SKM-1 treated with dmso at 0.1 percent for 144 hours (cell line): Measurements from ENCODE around the gene ERN1.
"Not testable (repeated sequence)": the region's sequence is repeated elsewhere in the genome, so short reads cannot be mapped to it uniquely, and the experiment has no call there.

Source experiments
- DNase-seq: peaks from one replicate; lab custom pipeline; 2025; ENCODE audit not compliant: unreplicated experiment; lab: John Stamatoyannopoulos, UW

ERN1 gene

DNA sequence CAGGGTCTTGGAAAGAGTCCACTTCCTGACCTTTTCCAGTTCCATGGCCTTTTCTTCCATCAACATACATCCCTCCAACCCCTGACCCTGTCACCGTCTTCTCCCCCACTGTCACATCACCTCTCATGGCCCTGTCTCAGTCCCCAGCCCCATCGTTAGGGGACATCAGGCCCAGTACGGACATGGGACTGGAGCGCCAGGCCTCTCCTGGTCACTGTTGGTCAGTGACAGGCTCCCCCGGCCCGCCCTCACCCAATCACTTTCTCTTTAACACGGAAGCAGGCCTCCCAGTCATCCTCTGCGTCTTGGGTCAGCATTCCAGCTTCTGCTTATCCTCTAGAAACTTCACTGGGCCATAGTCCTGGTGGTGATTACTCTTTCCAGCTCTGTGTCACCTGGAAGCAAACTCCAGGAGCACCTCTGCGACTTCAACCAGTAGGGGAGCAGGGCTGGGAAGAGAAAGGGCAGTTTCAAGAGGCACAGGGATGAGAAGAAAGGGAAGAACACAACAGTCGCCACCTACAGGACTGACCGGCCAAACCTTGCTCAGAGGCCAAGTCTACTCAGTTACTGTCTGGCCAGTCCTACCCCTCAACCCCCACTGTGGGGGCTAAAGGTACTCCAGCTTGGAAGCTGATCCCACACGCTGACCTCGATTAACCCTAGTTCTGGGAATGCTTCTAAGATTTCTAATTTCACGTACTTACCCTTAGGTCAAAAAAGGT, 93.6 kb downstream of the ERN1 start:
- DNase-seq, result no peak

DNA sequence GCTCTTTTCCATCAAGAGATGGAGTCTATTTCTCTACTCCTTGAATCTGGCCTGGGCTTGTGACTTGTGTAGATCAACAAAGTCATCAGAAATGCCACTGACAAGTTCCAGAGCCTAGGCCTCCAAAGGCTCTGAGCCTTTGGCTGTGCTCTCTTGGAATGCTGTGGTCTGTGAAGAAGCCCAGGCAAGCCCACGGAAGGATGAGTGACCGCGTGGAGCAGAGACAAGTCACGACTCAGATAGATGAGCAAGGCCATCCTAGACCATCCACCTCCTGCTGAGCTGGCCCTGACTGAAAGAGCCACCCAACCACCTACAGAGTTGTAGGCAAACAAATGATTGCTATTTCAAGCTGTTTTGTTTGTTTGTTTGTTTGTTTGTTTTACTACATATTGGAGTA, 97.9 kb downstream of the ERN1 start:
- DNase-seq, result no peak

DNA sequence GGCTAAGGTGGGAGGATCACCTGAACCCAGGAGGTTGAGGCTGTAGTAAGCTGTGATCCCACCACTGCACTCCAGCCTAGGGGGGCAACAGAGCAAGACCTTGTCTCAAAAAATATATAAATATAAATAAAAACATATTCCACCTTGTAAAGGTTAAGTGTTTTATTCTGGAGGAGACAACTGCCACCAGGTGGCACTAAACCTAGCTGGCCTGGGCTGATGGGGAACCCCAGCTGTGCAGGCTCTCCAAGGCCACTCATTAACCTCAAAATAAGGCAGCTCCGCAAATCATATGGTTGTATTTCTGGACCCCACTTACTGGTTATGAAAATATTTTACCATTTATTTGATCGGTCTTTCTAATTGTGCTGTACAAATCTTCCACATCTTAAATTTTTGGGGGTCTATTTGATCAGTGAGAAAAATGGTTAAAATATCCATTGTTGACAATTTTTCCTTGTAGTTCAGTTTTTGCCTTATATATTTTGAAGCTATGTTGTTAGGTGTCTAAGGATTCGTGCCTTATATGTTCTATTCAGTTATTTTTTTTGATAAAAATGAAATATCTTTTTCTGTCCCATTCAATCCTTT, 101.0 kb downstream of the ERN1 start:
- DNase-seq, result peak; percentile 51

DNA sequence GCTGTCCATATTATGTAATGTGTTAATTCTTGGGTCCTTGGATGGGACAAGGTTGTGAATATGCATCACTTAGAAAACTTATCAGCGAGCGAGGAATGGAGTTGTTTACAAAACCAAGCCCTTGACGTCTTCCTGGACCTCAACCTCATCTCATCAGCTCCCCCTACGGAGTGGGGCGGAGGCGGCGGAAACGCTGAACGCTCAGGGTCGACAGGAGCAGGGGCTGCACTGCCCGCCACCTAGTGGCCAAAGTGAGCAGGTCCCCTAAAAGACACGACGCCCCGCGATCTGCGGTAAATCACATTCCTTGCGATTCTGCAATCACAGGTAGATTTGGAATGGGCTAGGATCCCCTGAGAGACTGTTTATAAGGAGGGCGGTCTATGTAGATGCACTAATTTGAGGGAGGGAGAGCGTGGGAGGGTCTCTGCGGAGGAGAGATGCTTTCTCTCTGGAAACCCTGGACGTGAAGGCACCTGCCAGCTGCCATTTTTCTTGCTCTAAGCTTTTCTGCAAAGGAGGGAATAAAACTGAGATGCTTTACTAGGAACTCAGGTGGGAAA, 104.1 kb downstream of the ERN1 start:
- peak; percentile 75 for DNase-seq

DNA sequence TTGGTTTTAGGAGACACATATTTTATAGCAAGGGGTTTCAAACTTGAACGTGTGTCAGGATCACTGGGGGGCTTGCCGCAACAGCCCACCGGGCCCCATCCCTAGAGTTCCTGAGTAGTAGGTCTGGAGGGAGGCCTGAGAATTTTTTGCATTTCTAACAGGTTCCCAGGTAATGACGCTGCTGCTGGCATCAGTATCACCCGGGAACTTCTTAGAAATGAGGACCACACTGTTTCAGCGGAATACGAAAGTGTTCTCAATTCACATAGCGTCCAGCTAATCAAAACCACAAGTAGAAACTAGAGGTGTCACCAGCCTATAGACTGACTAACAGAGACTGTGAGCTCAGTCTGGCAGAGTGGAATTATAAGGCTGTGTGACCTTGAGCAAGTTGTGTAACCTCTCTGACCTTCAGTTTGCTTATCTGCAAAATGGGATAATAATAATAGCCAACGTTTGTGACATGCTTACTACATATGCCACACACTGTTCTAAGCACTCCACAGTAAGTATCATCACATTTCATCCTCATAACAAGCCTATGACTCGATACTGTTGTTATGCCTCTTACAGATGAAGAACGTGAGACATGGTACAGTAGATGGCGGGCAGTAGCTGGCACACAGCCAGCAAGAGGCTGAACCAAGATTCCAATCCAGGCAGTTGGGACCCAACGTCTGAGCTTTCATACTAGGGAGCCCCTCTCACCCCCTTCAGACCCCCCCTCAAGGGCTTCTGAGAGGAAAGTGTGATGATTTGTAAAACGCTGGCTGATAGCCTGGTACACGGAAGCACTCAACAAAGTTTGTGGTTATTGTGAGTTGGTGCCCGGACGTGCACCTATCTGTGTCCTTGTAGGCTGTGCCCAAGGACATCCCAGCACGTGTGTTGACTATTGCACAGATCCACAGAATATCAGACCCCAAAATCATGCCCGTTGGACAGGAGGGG, 104.9 kb downstream of the ERN1 start:
- no peak for DNase-seq

DNA sequence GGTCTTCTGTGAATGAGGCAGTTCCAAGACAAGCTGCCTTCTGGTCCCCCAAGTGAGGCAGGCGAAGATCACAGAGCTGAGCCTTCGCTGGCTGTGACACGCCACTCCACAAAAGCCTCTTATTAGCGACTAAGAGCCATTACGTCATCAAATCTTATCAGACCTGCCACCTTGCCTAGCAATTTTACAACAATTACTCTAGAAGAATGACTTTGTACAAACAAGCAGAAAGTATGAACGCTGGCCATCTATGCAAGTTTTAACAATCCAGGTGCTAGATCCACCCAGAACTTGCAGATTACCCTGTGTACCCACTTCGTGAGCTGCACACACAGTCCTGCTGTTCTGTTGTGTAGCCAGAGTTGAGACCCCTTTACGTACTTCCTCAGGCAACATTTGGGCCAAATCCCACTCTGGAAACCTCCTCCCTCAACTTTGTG, 105.7 kb downstream of the ERN1 start:
- DNase-seq, result no peak

DNA sequence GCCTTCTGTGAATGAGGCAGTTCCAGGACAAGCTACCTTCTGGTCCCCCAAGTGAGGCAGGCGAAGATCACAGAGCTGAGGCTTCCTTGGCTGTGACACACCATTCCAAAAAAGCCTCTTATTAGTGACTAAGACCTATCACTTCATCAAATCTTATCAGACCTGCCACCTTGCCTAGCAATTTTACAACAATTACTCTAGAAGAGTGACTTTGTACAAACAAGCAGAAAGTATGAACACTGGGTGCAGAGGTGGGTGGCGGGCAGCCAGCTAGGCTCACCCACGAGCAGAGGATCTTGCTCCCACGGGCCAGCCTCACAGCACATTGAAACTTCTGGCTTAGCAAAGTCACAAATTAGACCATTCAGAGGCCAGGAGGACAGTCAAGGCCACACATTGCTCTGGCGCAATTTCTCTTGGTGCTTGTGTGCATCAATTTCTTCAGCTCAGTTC, 107.3 kb downstream of the ERN1 start:
- DNase-seq, result no peak

DNA sequence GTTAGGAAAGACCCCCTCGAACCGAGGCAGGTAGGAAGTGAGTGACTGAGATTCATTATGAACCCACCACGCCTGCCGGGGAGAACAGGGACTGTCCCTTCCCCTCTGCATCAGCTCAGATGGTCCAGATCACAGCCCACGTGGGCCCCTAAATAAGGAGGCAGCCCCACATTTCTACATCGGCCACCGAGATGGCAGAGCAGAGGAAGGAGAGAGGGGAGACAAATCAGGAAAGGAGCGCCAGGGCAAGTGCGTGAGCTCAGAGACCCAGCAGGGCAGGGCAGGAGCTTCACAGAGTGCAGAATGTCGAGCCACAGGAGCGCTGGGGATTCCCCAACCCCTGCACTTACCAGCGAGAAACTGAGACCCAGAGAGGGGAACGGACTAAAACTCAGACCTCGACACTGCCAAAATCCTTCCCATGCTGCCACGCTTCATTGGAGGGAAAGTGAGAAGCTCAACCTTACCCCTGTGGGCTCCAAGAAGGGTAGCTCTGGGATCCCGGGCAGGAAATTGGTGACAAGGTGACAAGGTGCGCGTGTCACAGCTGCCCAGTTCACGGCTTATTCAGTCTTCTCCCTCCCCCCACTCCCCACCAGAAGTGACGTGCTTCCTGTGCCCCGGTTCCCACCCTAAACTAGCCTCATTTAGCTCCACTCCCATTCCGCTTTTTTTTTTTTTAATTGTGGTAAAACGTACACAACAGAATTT, 109.7 kb downstream of the ERN1 start, which contains the start of gene ICAM2:
ICAM2 (minus strand) TSS at position 578 of the 711 bp plus-strand sequence. CDS start 13,942 bp downstream, outside the sequence.
- DNase-seq, result peak; percentile 44

DNA sequence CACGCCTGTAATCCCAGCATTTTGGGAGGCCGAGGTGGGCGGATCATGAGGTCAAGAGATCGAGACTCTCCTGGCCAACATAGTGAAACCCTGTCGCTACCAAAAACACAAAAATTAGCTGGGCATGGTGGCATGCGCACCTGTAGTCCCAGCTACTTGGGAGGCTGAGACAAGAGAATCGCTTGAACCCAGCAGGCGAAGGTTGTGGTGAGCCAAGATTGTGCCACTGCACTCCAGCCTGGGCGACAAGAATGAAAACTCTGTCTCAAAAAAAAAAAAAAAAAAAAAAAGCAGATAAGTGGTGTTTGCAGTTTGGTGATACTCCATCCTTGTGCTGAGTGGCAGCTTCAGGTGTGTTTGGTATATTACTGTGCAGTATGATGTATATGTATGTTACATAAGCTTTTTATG, 110.4 kb downstream of the ERN1 start:
- not testable (repeated sequence) for DNase-seq

DNA sequence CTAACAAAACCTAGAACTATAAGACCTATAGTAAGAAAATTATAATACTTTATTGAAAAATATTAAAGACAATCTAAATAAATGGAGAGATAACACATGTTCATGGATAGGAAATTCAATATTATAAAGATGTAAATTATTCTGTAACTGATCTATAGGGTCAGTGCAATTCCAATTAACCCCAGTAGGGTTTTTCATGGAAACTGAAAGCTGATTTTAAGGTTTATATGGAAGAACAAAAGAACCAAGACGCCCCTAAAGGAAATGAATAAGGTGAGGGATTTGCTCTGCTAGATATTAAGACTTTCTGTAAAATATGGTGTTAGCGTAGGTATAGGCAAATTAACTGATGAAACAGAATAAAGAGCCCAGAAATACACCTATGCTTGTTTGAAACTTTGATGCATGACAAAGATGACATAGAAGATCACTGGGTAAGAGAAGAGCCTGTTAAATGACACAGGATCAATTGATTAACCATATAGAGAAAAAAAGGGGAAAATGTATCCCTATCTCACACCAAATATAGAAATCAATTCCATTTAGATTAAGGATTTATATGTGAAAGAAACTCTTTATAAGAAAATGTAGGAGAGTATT, 112.5 kb downstream of the ERN1 start:
- DNase-seq, result no peak

DNA sequence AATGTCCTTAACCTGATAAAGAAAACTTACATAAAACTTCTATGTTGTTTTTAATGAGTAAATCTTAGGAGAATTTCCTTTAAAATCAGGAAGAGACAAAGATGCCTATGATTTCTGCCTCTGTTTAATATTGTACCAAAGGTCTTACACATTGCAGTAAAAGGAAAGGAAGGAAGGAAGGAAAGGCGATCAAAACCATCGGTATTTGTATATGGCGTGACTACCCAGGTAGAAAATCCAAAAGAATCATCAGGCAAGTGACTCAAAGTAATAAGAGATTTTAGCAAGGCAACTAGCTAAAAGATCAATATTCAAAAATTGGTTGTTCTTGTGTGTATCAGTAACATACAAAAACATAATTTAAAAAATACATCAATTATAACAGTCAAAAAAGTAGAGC, 113.0 kb downstream of the ERN1 start:
- no peak for DNase-seq

DNA sequence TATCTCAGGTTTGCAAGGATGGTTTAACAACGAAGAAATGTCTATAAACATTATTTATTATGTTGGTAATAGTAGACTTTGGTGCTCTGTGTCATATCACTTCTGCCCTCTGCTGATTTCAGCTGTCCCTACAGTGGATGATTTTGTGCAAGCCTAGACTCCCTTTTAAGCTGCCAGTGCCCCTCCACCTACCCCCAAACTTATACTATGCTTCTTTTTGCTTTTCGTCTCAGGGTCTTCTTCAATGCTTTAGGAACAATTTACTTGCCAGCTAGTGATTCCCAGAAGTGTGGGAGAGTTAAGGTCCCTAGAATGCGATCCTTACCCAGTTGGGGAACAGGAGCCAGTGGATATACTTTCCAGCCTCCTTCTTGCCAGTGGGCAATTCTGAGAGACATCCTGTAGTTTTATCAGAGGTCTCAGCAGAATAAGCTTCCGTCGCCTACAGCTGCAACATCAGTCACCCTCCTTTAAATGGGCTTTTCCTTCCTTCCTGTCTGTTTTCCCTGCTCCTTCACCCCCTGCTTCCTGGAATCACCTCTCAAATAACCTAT, 113.6 kb downstream of the ERN1 start:
- no peak for DNase-seq

DNA sequence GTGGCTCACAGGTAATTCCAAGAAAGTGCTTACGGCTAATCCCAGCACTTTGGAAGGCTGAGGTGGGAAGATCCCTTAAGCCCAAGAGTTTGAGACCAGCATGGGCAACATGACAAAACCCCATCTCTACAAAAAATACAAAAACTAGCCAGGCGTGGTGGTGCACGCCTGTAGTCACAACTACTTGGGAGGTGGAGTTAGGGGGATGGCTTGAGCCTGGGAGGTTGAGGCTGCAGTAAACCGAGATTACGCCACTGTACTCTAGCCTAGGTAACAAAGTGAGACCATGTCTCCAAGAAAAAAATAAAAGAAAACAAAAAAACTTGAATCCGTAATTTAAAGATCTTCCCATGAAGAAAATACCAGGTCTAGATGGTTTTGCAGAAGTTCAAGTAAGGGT, 114.5 kb downstream of the ERN1 start:
- no peak for DNase-seq

DNA sequence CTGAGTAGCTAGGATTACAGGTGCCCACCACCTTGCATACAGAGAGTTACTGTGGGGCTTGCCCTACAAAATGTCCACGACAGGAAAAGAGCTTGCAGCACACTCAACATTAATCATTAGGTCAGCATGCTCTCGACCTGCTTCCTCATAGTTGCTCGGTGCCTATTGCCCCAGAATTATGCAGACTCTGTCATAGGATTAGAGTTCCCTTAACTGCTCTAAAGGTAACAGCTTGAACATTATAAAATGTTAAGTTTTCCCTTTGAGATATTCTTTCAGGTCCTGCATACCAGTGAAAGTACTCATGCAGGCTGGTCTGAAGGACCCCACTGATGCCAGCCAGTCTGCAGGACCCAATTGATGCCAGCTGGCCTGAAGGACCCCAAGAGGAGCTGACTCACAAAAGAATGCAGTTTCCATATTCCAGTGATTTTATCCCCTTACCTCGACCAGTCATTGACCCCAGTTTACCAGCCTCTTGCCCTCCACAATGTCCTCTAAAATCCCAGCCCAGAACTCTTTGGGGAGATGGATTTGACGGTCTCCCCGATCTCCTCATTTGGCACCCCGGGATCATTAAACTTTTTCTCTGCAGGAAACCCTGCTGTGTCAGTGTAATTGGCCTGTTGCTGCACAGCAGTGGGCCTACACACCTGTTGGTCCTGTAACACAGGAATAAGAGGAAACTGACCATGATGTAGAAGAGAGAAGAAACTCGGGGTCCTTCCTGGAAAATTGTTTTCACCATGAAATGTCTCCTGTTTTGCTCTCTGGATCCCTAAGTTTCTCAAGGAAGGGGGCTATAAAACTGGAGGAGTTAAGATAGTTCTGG, 120.2 kb downstream of the ERN1 start:
- peak; percentile 41 for DNase-seq

DNA sequence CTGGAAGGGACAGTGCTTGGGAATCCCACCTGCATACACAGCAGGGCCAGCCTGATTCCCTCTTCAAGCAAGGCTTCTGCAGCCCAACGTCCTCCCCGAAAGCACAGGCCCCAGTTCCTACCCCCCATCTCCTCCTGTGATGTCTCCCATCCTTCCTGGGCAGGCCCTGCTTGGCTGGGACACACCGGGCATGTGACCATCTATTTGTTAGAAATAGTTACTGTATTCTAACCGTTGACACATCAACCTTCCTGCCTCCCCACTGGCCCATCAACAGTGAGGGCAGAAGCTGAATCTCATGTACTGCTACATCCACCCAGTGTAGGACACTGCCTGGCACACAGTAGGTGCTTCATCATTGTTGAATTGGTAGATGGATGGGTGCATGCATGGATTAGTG, 121.1 kb downstream of the ERN1 start:
- DNase-seq, result no peak

DNA sequence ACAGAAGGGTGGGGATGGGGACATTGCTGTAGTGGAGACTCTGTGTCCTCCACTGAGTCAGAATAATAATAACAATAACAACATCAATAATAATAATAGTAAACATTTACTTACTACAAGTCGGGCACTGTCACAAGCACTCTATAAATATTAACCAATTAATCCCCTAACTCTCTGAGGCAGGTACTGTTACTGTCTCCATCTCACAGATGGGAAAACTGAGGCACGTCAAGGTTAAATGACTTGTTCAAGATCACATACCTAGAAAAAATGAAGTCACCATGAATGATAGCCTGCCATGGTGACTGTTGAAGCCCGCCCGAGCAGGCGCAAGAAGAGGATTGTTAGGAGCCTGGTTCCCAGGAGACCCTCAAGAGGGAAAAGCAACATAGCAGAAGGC, 121.6 kb downstream of the ERN1 start:
- DNase-seq, result no peak

DNA sequence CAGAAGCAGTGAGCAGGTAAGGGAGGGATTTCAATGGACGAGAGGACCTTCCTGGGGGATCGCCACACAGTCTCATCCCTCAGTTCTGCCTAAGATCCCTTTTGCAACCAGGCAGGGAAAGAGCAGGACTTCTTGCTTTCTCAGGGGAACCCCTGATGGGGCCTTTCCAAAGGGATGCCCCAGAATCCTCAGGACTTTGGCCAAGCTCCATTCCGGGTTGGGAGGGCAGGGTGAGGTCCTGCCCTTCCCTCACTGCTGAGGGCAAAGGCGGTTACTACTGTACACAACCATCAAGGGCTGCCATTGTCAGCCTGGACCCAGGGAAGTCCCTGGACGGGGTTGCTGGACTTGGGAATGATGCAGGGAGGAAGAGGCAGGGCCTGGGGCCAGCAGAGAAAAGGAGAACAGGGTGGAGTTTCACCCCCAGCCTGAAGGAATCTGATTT, 122.1 kb downstream of the ERN1 start:
- DNase-seq, result no peak

DNA sequence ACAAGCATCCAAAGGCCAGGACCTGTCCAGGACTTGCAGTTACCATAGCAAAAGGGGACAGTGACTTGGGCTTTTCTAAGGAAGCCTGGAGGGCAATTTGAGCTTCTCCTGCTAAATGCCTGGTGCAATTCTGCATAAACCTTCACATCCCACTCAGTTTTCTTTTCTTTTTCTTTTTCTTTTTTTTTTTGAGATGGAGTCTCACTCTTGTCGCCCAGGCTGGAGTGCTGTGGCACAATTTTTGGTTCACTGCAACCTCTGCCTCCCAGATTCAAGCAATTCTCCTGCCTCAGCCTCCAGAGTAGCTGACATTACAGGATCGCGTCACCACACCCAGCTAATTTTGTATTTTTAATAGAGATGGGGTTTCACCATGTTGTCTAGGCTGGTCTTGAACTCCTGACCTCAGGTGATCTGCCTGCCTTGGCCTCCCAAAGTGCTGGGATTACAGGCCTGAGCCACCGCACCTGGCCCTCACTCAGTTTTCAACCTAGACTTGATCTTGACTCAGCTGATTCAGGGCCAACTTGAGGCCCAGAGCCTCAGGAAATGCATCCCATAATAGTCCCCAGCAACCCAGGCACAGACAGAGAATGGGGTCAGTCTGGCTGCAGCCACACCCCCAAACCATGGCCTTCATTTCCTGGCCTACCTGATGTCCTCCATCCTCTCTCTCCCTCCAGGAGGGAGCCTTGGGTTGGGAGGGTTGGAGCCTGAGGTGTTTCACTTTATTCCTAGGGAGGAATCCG, 122.7 kb downstream of the ERN1 start:
- DNase-seq, result not testable (repeated sequence)
